Fibroblast of pulmonary artery (primary cell): ENCODE measurements around the gene STAU1.
"Not testable (repeated sequence)": the region's sequence is repeated elsewhere in the genome, so short reads cannot be mapped to it uniquely, and the experiment has no call there.

Experiments
- DNase-seq: peaks from one replicate; pipeline ENCODE4 v3.0.0-alpha.2; 2010; ENCODE audit warnings: low read depth
- H3K4me3 ChIP-seq: replicated peaks from 2 replicates; pipeline ENCODE4 v1.5.1; 2011; ENCODE audit warnings: low read depth, mild to moderate bottlenecking, control low read depth, low read length, moderate library complexity
- CTCF ChIP-seq: IDR thresholded peaks from 2 replicates; pipeline ENCODE4 v1.5.1; 2011; ENCODE audit warnings: mild to moderate bottlenecking, control low read depth, low read length, inconsistent platforms; ENCODE audit errors: missing control alignments

Gene STAU1

GRCh38 chr20:49219091-49219923 is 31.2 kb upstream of the STAU1 start, which contains the start of gene DDX27:
TSS of gene DDX27 (plus strand) at chr20:49219416. CDS start at chr20:49219449, 33 bp downstream.
- peak within 1 kb of the TSS; percentile 100 for H3K4me3 ChIP-seq
- no peak for TF ChIP-seq CTCF
- DNase-seq, result peak; percentile 99

DNA sequence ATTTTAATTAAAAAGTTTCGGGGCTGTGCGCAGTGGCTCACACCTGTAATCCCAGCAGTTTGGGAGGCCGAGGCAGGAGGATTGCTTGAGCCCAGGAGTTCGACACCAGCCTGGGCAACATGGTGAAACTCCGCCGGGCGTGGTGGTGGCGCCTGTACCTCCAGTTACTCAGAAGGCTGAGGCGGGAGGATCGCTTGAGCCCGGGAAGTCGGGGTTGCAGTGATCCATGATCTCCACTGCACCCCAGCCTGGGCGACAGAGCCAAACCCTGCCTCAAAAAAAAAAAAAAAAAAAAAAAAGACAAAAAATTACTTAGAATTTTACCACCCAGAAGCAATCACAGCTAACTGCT is 30.6 kb upstream of the STAU1 start:
- peak overlapping the region; percentile 100 for H3K4me3 ChIP-seq
- not testable (repeated sequence) for DNase-seq

DNA sequence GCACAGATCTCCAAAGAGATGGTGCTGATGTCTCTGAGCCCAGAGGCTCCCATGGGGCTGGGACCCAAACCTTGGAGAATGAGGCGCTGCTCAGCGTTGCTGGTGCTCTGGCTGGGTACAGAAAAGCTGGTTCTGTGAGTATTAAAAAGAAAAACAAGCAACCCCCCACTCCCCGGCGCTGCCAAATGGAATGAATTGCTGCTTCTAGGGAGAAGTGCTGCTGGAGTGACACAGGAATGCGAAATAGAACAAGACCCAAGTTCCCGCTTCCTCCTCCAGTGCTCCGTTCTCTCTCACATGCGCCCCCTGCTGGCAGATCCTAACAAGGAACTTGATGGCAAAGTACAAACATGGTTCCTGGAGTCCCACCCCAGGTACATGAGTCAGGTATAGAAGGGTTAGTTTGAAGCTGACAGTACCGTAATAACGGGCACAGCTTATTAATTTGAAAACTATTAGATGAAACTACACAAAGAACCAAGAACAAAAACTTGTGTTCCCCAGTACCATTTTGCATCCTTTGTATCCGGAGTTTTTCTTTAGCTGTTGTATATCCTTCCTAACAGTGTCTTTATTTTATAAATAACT is 29.0 kb upstream of the STAU1 start:
- no peak overlapping the region for H3K4me3 ChIP-seq
- TF ChIP-seq CTCF, result peak; percentile 94
- DNase-seq, result peak; percentile 93

DNA sequence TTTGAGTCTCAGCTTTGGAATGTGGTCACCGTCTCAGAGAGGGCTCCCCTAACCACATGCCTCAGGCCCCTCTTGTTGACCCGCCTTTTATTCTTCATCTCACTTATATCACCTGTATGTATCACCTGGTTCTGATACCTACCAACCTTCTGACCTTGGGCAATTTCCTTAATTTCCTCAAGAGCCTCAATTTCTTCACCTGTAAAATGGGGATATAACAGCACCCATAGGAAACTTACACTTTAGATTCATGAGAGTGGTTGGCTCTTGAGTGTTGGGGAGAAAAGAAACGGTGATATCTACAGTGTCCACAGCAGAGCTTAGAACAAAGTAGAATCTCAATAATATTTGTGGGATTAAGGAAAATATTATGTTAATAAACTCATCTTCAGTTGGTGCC is 27.1 kb upstream of the STAU1 start:
- H3K4me3 ChIP-seq, result no peak overlapping the region
- no peak for DNase-seq
- no peak for TF ChIP-seq CTCF

GRCh38 chr20:49214571-49214970 is 26.4 kb upstream of the STAU1 start:
- no peak for DNase-seq
- no peak overlapping the region for H3K4me3 ChIP-seq
- TF ChIP-seq CTCF, result no peak

DNA sequence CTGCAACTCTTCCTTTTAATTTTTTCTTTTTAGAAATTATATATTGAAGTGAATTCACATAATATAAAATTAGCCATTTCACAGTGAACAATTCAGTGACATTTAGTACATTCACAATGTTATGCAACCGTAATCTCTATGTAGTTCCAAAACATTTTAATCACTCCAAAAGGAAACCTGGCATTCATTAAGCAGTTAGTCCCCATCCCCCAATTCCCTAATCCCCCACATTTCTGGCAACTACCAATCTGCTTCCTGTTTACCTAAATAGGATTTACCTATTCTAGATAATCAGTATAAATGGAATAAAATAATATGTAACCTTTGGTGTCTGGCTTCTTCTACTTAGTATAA is 22.6 kb upstream of the STAU1 start:
- H3K4me3 ChIP-seq, result no peak overlapping the region
- no peak for DNase-seq
- no peak for TF ChIP-seq CTCF

DNA sequence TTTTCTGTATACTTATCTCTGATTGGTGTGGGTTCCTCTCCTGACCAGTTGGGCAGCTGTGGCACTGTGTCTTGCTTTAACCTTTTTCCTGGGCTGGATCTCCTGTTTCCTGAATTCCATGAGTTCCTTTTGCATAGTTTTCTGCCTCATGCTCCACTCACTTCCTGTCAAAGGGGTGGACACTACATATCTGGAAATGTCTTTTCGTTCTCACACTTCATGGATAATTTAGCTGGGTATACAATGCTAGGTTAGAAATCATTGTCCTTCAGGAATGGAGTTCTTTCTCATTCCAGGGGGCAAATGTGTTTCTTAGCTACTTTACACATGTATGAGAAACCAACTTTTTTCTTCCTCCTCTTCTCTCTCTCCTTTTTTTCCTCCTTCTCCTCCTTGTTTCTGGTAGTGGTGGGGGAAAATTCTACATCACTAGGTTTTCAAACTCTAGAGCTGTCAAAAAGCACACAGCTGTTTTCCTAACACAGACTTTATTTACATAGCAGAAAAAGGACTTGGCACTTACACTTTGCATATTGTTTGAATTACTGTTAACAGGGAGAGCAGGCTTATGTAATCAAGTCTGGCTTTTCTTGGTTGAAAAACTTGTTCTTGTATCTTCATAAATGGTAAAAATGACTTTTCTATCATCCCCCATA is 22.1 kb upstream of the STAU1 start:
- no peak overlapping the region for H3K4me3 ChIP-seq
- no peak for DNase-seq
- TF ChIP-seq CTCF, result no peak
